GM19438 (cell line): ENCODE measurements around the gene C9orf85.
"Not testable (repeated sequence)": the region's sequence is repeated elsewhere in the genome, so short reads cannot be mapped to it uniquely, and the experiment has no call there.

Experiments used
- ATAC-seq: cut with Tn5 transposase; IDR thresholded peaks from one replicate; pipeline ENCODE4 v1.9.1; 2021; ENCODE audit warnings: low read depth; ENCODE audit not compliant: unreplicated experiment

The C9orf85 gene

DNA sequence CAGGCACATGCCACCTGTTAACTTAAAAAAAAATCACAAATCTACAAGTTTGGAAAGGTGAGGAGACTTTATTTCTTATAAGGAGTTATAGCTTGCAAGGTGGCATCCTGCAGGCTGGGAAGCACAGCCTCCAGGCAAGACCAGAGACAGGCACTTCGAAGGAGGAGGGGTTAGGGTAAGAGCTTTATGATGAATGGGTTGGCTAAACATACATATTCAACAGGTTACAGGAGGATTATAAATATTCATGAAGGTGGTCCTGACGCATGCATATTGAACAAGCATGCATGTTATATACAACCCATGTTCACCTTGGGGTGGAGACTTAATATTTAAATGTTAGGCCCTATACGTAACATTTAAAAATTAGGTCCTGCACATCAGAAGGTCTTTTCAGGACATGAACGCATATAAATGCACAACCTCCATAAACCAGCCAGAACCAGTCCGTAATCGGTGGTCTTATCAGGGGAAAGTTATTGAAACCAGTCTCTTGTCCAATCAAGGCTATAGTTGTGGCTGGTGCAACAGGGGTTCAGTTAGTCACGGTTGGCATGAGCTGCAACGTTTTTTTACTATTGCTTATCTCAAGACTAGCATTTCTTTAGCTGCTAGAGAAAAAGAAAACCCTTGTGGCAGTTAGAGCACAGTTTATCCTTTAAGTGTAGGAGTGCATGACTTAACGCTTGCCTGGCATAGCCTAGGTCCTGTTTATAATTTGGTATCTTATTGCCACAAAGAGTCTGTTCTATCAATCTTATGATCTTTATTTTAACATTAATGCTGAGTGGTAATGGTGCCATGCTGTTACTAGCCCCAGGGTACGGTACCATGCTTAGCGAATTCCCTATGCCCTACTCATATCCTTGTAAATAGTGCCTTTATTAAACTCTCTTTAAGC is 76.3 kb downstream of the C9orf85 start:
- ATAC-seq, result no peak

DNA sequence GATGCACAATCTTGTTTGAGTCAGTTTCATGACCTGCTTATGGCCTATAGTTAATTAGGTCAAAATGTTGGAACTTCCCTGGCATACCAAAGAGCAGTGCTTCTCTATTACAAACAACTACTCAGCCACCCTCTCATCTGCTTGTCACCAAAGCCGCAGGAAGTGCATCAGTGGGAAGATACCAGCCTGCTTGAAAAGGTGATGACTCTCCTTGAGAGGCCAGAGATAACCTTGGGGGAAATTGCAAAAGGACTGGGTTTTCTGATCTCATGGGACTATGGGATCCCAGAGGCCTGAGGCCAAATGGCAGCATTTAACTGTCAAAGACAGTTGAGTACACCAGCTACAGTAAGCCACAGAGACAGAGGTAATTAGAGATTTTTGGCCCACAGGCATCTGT is 79.0 kb downstream of the C9orf85 start:
- ATAC-seq, result no peak

DNA sequence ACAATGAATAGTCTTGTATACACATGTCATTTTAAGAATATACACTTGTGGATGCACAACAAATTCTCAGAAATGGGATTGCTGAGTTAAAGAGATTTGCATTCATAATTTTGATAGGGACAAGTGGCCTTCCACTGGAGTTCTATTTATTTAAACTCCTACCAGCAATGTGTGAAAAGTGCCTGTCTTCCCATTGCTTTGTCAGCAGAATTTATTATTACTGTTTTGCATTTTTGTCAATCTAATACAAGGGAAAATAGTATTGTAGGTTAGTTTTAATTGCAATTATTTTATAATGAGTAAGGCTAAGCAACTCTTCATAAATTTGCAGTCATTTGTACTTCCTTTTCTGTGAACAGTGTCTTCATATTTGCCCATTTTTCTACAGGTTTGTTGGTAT is 94.0 kb downstream of the C9orf85 start:
- no peak for ATAC-seq

DNA sequence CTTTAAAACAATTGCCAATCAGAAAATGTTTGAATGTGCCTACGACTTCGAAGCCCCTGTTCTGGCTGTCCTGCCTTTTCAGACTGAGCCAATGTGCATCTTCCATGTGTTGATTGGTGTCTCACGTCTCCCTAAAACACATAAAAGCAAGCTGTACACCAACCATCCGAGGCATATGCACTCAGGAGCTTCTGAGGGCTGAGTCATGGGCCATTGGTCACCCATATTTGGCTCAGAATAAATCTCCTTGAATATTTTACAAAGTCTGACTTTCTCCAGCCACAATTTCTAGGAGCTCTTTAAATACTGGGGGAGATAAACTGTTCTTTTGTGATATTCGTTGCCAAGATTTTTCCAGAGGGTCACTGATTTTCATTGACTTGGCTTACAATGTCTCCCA is 95.1 kb downstream of the C9orf85 start:
- ATAC-seq, result no peak

DNA sequence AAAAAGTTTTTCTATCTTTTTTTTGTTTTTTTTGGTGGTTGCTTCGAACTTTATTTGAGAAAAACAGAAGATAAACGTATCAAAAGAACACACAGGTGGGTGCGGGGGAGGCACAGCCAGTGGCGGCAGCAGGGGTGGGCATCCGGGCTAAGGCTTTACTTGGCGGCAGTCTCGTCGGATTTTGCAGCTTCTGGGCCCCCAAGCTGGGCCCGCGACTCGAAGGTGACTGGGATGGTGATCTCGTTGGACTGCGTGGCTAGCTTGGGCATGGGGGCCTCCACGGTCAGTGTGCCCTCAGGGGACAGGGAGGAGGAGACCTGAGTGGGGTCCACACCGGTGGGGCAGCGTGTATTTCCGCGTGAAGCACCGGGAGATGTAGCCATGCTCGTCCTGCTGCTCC is 96.3 kb downstream of the C9orf85 start:
- not testable (repeated sequence) for ATAC-seq

DNA sequence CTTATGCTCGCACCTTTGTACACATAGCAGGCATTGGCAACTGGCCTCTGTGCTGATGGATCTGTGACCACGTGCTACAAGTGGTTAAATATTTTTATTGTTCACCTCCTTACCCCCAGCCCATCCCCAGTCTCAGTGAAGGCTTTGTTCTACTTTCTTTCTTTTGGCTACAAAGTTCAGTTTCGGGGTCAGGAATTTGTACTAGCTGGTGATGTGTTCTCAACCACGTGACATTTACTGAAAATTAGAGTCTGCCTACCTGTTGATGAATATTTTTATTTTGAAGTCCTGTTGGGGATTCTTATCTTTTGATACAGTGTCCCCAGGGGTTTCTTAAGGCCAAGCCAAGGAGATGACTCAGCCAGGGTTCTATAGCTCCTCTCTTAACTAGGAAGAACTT is 101.2 kb downstream of the C9orf85 start:
- ATAC-seq, result no peak

DNA sequence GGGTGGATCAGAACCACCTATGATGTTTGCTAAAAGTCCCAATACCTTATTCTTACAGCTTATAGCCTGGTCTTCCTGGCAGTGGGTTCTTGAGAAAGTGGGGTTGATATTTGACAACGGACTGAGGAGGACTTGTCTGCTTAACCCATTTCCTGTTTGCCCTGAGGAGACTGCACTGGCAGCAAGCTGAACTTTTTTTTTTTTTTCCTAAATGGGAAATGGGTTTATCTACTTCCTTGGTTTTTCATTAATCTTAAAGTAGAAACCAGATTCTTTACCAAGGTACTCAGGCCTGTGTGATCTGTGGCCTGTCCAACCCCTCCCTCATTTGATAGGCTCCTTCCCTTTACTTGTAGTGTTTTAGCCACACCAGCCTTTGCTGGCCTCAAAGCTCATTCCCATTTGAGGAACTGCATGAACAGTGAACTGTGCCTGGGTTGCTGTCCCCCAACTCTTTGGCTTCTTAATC is 101.9 kb downstream of the C9orf85 start:
- ATAC-seq, result peak; percentile 62

DNA sequence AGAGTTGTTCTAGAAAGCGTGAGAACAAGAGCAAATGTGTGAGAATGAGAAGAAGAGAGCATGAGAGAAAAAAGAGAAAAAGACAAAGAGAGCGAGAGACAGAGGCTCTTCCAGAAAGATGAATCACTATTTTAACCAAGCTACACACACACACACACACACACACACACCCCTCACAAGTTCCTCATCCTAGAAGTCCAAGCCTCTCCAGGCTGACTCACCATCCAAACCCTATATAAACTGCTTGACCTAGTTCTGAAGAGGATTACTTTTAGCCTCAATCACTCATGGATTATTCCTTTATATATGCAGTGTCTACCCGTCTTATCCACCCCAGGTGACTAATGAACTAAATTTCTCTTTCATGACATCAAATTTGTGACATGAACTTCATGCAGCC is 111.4 kb downstream of the C9orf85 start:
- no peak for ATAC-seq
